Duodenal mucosa (tissue), 2 donors: ENCODE results near the gene RPA1.

Experiments
- H3K27ac ChIP-seq: one replicate; pipeline ENCODE4 v1.7.0; 2013; ENCODE audit warnings: low read depth, low read length
- H3K27me3 ChIP-seq, 2 donors: one replicate each; pipeline ENCODE4 v1.7.0; 2013; ENCODE audit warnings: low read length in 2 of 2, control low read depth in 1 of 2; ENCODE audit not compliant: insufficient read depth in 2 of 2, control insufficient read depth in 1 of 2
- H3K36me3 ChIP-seq, 2 donors: one replicate each; pipeline ENCODE4 v1.7.0; 2013; ENCODE audit warnings: low read length in 2 of 2, control low read depth in 1 of 2; ENCODE audit not compliant: insufficient read depth in 2 of 2, control insufficient read depth in 1 of 2
- H3K4me1 ChIP-seq, 2 donors: one replicate each; pipeline ENCODE4 v1.7.0; 2013; ENCODE audit warnings: low read length in 2 of 2, control low read depth in 1 of 2; ENCODE audit not compliant: insufficient read depth in 2 of 2, control insufficient read depth in 1 of 2
- H3K4me3 ChIP-seq, 2 donors: one replicate each; pipeline ENCODE4 v1.7.0; 2013; ENCODE audit warnings: low read length in 2 of 2, low read depth in 1 of 2
- H3K9ac ChIP-seq, 2 donors: one replicate each; pipeline ENCODE4 v1.7.0; 2013; ENCODE audit warnings: low read length in 2 of 2, low read depth in 1 of 2
- H3K9me3 ChIP-seq, 2 donors: one replicate each; pipeline ENCODE4 v1.7.0; 2013; ENCODE audit warnings: low read length in 2 of 2, control low read depth in 1 of 2; ENCODE audit not compliant: control insufficient read depth in 1 of 2

Gene RPA1

DNA sequence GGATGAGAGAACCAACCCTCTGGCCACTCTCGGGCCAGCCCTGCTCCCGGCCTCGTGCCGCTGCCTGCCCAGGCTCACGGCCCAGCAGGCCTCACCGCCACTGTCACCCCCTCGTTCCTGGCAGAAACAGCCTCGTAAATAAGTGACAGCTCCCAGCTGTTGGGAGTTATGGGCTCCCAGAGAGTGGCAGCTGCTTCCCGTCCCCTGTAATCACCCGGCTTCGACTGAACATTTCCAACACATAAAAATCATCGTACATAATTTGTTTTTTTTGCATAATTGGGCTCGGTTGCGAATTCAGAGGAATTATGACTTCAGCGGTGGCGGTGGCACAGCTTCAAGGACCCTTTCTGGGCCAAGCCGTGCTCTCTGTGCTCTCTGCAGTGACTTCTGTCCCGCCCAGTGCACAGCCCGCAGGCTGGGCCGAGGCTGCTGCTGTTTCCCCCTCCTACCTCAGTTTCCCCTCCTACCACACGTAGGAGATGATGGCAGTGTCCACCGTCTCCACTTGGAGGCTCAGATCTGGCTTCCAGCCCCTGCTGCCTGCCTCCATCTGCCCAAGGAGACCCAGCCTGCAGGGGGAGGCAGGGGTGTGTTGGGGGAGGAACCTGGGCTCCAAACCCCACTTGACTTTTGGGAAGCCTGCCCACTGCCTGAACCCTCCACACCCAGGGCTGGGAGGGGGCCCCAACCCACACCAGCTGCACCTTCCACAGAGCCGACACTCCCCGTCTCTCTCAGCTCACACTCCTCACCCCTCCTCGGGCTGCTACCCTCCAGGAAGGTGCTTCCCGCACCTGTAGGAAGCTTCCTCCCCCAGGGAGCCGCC lies 110.4 kb downstream of the RPA1 start:
- H3K9ac ChIP-seq = no peak overlapping the region
- no peaks in the 10 kb centered on the region for H3K4me1 ChIP-seq
- no peaks in the 10 kb centered on the region for H3K9me3 ChIP-seq
- no peak overlapping the region for H3K4me3 ChIP-seq
- no peaks in the 10 kb centered on the region for H3K36me3 ChIP-seq
- no peak overlapping the region for H3K27ac ChIP-seq
- H3K27me3 ChIP-seq = no peaks in the 10 kb centered on the region

DNA sequence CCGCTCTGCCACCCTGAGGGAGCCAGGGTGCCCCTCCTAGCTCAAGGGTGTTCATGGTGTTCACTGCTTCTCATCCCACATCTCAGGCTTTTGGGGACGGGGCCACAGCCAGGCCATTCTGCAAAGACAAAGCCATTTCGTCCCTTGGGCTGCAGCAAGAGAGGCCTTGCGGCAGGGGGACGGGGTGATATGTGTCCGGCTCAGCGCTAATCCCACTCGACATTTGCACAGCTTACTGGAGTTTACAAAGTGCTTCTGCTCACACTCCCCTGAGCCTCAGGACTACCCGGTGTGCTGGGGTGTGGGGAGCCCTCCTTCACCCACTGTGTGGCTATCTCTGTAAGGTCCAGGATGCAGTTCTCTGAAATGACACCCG lies 111.0 kb downstream of the RPA1 start:
- H3K27ac ChIP-seq = no peak overlapping the region
- H3K9me3 ChIP-seq = no peaks in the 10 kb centered on the region
- no peak overlapping the region for H3K4me3 ChIP-seq
- H3K27me3 ChIP-seq = no peaks in the 10 kb centered on the region
- no peak overlapping the region for H3K9ac ChIP-seq
- no peaks in the 10 kb centered on the region for H3K36me3 ChIP-seq
- H3K4me1 ChIP-seq = no peaks in the 10 kb centered on the region

DNA sequence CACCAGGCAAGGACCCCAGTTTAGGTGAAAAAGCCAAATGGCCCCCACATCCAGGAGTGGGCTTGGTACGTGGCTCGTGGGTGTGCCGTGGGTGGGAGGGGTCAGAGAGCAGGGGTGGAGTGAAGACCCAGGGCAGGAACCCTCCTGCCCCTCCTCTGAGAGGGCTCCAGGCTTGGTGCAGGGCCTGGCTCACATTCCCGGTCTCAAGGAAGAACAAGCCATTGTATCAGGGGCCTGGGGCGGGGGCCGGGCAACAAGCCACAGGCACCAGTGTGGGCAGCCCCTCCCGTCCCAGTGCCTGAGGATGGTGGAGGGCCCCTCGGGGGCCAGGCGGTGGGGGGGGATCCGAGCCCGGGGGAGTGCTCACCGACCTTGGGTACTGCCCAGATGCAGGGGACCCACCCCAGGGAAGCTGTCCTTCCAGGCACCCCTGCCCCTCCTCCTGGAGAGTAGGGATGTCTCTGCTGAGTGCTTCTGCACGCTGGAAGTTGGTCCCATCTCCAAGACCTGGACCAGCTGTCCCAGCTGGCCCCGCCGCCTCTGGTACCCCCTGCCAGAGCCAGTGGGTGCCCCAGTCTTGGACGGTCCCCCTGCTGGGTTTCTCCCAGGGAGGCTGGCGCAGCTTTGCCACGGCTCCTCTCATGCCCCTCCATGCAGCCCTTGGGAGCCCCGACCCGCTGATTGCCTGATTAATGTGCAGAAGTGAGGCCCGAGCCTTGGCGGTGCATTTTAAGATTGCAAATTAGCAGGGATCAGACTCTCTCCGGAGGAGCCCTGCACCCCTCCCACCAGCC lies 111.7 kb downstream of the RPA1 start:
- no peak overlapping the region for H3K9ac ChIP-seq
- no peaks in the 10 kb centered on the region for H3K9me3 ChIP-seq
- H3K36me3 ChIP-seq = no peaks in the 10 kb centered on the region
- no peaks in the 10 kb centered on the region for H3K27me3 ChIP-seq
- H3K27ac ChIP-seq = no peak overlapping the region
- no peaks in the 10 kb centered on the region for H3K4me1 ChIP-seq
- H3K4me3 ChIP-seq = no peak overlapping the region

DNA sequence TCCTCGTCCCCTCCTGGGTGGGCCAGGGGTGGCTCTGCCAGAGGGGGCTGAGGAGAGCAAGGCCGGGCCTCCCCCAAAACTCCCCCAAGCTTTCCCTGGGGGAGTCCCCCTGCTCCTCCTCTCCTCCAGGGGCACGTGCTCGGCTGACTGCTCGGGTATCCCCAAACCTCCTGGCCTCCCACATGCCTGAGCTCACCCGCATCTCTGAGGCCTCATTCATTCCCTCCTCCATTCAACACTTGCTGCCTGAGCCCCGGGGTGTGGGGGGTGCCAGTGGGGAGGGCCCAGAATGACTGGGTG lies 112.2 kb downstream of the RPA1 start:
- H3K36me3 ChIP-seq = no peaks in the 10 kb centered on the region
- H3K27me3 ChIP-seq = no peaks in the 10 kb centered on the region
- H3K9ac ChIP-seq = no peak overlapping the region
- H3K9me3 ChIP-seq = no peaks in the 10 kb centered on the region
- no peak overlapping the region for H3K4me3 ChIP-seq
- H3K27ac ChIP-seq = no peak overlapping the region
- no peaks in the 10 kb centered on the region for H3K4me1 ChIP-seq

DNA sequence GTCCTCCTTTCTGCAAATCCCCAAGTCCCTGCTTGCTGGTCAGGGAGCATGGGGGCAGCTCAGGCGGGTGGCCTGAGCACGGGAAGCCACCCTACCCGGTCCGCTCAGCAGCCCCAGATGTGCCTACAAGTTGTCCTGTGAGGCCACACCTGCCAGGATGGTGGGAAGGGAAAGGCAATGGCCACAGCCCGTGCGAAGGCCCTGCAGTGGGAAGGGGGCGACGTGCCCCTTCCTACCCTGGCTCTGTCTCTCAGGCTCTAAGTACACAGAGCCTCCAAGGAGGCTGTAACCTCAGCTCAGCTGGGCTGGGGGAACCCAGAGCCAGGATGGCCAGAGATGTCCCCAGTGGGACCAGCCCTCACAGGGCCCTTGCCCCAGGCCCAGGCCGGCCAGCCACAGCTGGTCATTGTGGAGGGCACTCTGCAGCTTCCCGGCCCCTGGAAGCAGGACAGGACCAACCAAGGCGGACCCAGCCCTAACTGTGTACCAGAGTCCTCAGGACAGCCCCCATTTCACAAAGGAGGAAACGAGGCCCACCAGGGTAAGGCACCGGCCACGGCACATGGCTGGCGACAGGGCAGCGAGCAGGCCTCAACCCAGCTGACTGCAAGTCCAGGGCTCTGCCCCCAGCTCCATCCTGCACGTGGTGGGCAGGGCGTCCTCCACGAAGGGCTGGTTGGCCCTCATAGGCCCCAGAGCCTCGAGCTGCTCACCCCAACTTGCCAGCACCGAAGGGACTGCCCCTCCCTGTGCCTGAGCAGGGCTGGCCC lies 113.0 kb downstream of the RPA1 start:
- no peak overlapping the region for H3K27ac ChIP-seq
- peaks cover 0 to 6% of the 10 kb centered on the region in 2 donors for H3K4me1 ChIP-seq
- no peaks in the 10 kb centered on the region for H3K36me3 ChIP-seq
- H3K9ac ChIP-seq = no peak overlapping the region
- H3K27me3 ChIP-seq = no peaks in the 10 kb centered on the region
- H3K9me3 ChIP-seq = no peaks in the 10 kb centered on the region
- no peak overlapping the region for H3K4me3 ChIP-seq

DNA sequence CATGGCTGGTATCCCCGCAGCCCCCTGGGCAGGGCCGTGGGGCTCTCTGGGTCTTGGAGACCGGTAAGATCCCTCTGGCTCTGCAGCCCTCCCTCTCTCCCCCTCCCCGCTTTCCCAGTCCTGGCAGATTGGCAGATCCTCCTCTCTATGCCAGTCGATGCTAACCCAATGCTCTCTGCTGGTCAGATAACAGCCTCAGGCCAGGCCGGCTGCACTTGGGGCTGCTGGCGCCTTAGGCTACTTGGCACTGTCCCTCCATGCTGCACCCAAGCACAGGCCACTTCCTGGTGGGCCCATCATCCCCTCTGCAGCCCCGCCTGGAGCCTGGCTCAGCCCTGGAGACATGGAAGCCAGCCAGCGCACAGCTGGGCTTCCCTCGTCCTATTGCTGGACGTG lies 113.6 kb downstream of the RPA1 start:
- Histone ChIP-seq H3K4me1 (peaks cover 0 to 6% of the 10 kb centered on the region in 2 donors), H3K27me3 (no peaks in the 10 kb centered on the region), H3K36me3 (no peaks in the 10 kb centered on the region), H3K9me3 (no peaks in the 10 kb centered on the region), H3K4me3 (no peak overlapping the region), H3K27ac (no peak overlapping the region), H3K9ac (no peak overlapping the region)

DNA sequence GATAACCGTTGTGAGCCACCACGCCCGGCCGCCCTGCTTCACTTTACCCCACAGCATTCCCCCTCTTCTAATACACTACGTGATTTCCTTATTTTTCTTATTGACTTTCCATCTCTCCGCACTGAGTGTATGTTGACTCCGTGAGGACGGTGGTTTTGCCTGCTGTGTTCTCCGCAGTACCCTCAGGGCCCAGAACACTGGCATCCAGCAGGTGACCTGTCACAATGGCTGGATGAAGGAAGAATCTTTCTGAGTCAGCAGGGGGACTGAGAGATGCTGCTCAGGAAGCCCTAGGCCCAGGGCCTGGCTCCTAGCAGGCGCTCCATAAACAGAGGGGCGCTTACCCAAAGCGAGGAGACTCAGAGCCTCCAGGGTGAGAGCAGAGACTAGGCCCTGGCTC lies 115.8 kb downstream of the RPA1 start:
- H3K27me3 ChIP-seq = no peaks in the 10 kb centered on the region
- no peak overlapping the region for H3K27ac ChIP-seq
- no peak overlapping the region for H3K4me3 ChIP-seq
- H3K9ac ChIP-seq = no peak overlapping the region
- no peaks in the 10 kb centered on the region for H3K36me3 ChIP-seq
- H3K4me1 ChIP-seq = peaks cover 0 to 6% of the 10 kb centered on the region in 2 donors
- H3K9me3 ChIP-seq = no peaks in the 10 kb centered on the region

DNA sequence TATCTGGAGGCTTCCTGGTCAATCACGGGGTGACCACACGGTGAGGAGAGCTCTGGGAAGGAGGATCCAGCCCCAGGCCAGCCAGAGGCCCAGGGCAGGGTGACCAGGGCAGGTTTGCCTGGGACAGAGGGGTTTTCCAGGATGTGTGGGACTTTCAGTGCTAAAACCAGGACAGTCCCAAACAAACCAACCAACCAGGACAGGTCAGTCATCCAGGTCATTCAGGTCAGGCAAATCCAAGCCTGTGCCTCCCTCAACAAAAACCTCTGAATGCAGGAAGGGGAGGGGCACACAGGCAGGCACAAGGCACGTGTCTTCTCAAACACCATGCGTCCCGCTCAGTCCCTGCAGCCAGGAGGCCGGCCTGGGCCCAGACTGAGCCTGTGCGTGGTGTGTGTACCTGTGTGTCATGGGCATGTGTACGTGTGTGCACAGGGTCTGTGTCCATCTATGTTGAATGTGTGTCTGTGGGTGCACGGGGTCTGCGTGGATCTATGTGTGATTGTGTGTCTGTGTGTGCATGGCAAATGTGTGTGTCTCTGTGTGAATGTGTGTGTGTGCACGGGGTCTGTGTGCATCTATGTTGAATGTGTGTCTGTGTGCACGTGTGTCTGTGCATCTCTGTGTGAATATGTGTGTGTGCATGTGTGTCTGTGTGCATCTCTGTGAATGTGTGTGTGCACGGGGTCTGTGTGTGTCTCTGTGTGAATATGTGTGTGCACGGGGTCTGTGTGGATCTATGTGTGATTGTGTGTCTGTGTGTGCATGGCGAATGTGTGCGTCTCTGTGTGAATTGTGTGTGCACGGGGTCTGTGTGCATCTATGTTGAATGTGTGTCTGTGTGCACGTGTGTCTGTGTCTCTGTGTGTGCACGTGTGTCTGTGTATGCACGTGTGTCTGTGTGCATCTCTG lies 116.5 kb downstream of the RPA1 start:
- no peak overlapping the region for H3K27ac ChIP-seq
- no peak overlapping the region for H3K4me3 ChIP-seq
- H3K36me3 ChIP-seq = no peaks in the 10 kb centered on the region
- H3K27me3 ChIP-seq = no peaks in the 10 kb centered on the region
- no peaks in the 10 kb centered on the region for H3K9me3 ChIP-seq
- H3K9ac ChIP-seq = no peak overlapping the region
- H3K4me1 ChIP-seq = peaks cover 0 to 6% of the 10 kb centered on the region in 2 donors

DNA sequence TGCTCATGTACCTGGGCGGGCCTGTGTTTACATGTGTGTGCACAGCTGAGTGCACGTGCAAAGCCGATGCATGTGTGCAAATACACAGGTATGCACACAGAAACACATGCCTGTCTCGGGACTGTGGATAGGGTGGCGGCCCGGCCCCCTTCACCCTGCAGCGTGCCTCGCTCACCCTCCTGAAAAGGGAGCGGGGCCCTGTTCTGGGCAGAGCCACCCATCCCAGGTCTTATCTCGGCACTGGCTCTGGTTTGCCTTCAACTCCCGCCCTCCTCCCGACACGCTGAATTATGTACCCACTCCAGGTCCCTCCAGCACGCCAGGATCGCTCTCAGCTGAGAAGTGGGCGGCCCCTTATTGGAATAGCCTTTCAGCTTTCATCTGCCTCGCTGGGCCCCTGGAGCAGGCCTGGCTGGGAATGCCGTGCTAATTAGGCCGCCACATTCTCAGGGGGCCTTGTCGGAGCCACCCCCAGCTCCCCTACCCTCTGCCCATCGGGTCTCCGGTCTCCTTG lies 117.5 kb downstream of the RPA1 start:
- no peaks in the 10 kb centered on the region for H3K27me3 ChIP-seq
- H3K4me3 ChIP-seq = no peak overlapping the region
- no peaks in the 10 kb centered on the region for H3K36me3 ChIP-seq
- H3K9me3 ChIP-seq = no peaks in the 10 kb centered on the region
- H3K27ac ChIP-seq = no peak overlapping the region
- peaks cover 0 to 6% of the 10 kb centered on the region in 2 donors for H3K4me1 ChIP-seq
- H3K9ac ChIP-seq = no peak overlapping the region
